Islet precursor cell (in vitro differentiated cells): Measurements from ENCODE around the gene AQP5.

Source experiments
- DNase-seq: peaks from one replicate; pipeline ENCODE4 v3.0.0-alpha.2; 2018

AQP5 gene

GRCh38 chr12:49961111-49961922, at the start of gene AQP5:
TSS of gene AQP5 (plus strand) at chr12:49961872. CDS start at chr12:49962018, 146 bp downstream.
- no peak for DNase-seq

- peak; percentile 54 for DNase-seq
These were observed 49.1 kb upstream of the AQP5 start for GRCh38 chr12:49912345-49913255.

GRCh38 chr12:49916129-49916919, 45.3 kb upstream of the AQP5 start:
- peak; percentile 41 for DNase-seq

- peak; percentile 47 for DNase-seq
These were observed 44.4 kb upstream of the AQP5 start for GRCh38 chr12:49917166-49917787.

- no peak for DNase-seq
These were observed 43.9 kb upstream of the AQP5 start for GRCh38 chr12:49917788-49918173.

GRCh38 chr12:49920241-49920914, 41.3 kb upstream of the AQP5 start:
- peak; percentile 47 for DNase-seq

- DNase-seq = no peak
These were observed 40.8 kb upstream of the AQP5 start for GRCh38 chr12:49920915-49921286.

GRCh38 chr12:49921299-49921698, 40.4 kb upstream of the AQP5 start:
- DNase-seq = no peak

GRCh38 chr12:49921936-49922335, 39.7 kb upstream of the AQP5 start:
- DNase-seq = peak; percentile 41

GRCh38 chr12:49922349-49923034, 39.2 kb upstream of the AQP5 start:
- peak; percentile 55 for DNase-seq

- DNase-seq = peak; percentile 54
These were observed 38.5 kb upstream of the AQP5 start for GRCh38 chr12:49923035-49923644.

GRCh38 chr12:49923880-49924556, 37.7 kb upstream of the AQP5 start:
- no peak for DNase-seq

GRCh38 chr12:49924628-49925246, 36.9 kb upstream of the AQP5 start:
- no peak for DNase-seq

GRCh38 chr12:49925433-49926204, 36.1 kb upstream of the AQP5 start:
- DNase-seq = no peak

GRCh38 chr12:49928471-49928870, 33.2 kb upstream of the AQP5 start:
- no peak for DNase-seq

- no peak for DNase-seq
These were observed 32.1 kb upstream of the AQP5 start for GRCh38 chr12:49929581-49929980.

GRCh38 chr12:49930515-49931288, 31.0 kb upstream of the AQP5 start:
- no peak for DNase-seq

GRCh38 chr12:49932023-49932422, 29.6 kb upstream of the AQP5 start:
- DNase-seq = peak; percentile 42
